Tibial artery (tissue), 4 donors: ENCODE results near the gene UTP11.

Experiments used
- DNase-seq, 2 donors: peaks; one replicate each; pipeline ENCODE4 v3.0.0-alpha.2; 2019
- H3K27ac ChIP-seq, 2 donors: fragments of 200-600 bp; sonication (generic) in 1 of 2; 1 replicate in 1 of 2; 2 replicates in 1 of 2; pipeline ENCODE4 v1.5.1; 2018 to 2019; ENCODE audit warnings: mild to moderate bottlenecking in 1 of 2
- H3K27me3 ChIP-seq, 2 donors: fragments of 200-600 bp; sonication (generic) in 1 of 2; one replicate each; pipeline versions ENCODE4 v1.5.1 to v1.6.0; 2016 to 2019
- H3K36me3 ChIP-seq, 3 donors: fragments of 200-600 bp; sonication (generic) in 2 of 3; one replicate each; pipeline ENCODE4 v1.5.1; 2016 to 2019; ENCODE audit warnings: mild to moderate bottlenecking in 2 of 3
- H3K4me1 ChIP-seq, 4 donors: fragments of 200-600 bp; sonication (generic) in 2 of 4; 1 replicate in 3 of 4; 2 replicates in 1 of 4; pipeline ENCODE4 v1.5.1; 2016 to 2019
- H3K4me3 ChIP-seq, 2 donors: fragments of 200-600 bp; sonication (generic) in 1 of 2; 1 replicate in 1 of 2; 2 replicates in 1 of 2; pipeline ENCODE4 v1.5.1; 2018 to 2019; ENCODE audit warnings: mild to moderate bottlenecking in 2 of 2
- H3K9me3 ChIP-seq, 3 donors: fragments of 200-600 bp; sonication (generic) in 1 of 3; one replicate each; pipeline ENCODE4 v1.5.1; 2016 to 2019
- CTCF ChIP-seq, 2 experiments: fragments of 200-600 bp in 1 of 2; fragments of 450-650 bp in 1 of 2; IDR thresholded peaks; one replicate each; pipeline ENCODE4 v1.5.1; 2017 to 2019; ENCODE audit warnings: antibody characterized with exemption in 2 of 2, mild to moderate bottlenecking in 1 of 2, moderate library complexity in 1 of 2
- intact Hi-C: fragments of 100-400 bp; cut with DNase I; formaldehyde crosslinking; loops from one replicate; pipeline ENCODE4 v1.15.0; 2023; ENCODE audit warnings: low total_unique reads

The UTP11 gene

GRCh38 chr1:38004284-38005108 is 8.0 kb upstream of the UTP11 start:
- Histone ChIP-seq H3K4me1 (peaks cover 11 to 72% (median 57%) of the 10 kb centered on the region in 4 donors), H3K9me3 (no peaks in the 10 kb centered on the region), H3K27ac (peak overlapping the region; percentile 93 to 98), H3K36me3 (no peaks in the 10 kb centered on the region), H3K27me3 (no peaks in the 10 kb centered on the region), H3K4me3 (peak overlapping the region; percentile 76 to 91)
- TF ChIP-seq CTCF (IDR thresholded peaks at IDR 0.05): no peak
- intact Hi-C loops: no loop called here
- DNase-seq: peak in 1 of 2 donors; percentile 21

GRCh38 chr1:38005195-38006007 is 7.1 kb upstream of the UTP11 start, which contains the start of gene FHL3:
Gene FHL3 (minus strand): TSS chr1:38005514. CDS start chr1:37999412, 6,102 bp downstream.
- Histone ChIP-seq H3K27ac (peak within 1 kb of the TSS; percentile 93 to 98), H3K9me3 (no peaks in the 10 kb centered on the region), H3K4me3 (peak within 1 kb of the TSS; percentile 76 to 91), H3K27me3 (no peaks in the 10 kb centered on the region), H3K4me1 (peaks cover 4 to 68% (median 50%) of the 10 kb centered on the region in 4 donors), H3K36me3 (no peaks in the 10 kb centered on the region)
- TF ChIP-seq CTCF (IDR thresholded peaks at IDR 0.05): no peak
- intact Hi-C loops: no loop called here
- DNase-seq: peak; percentile 45 to 85

DNA sequence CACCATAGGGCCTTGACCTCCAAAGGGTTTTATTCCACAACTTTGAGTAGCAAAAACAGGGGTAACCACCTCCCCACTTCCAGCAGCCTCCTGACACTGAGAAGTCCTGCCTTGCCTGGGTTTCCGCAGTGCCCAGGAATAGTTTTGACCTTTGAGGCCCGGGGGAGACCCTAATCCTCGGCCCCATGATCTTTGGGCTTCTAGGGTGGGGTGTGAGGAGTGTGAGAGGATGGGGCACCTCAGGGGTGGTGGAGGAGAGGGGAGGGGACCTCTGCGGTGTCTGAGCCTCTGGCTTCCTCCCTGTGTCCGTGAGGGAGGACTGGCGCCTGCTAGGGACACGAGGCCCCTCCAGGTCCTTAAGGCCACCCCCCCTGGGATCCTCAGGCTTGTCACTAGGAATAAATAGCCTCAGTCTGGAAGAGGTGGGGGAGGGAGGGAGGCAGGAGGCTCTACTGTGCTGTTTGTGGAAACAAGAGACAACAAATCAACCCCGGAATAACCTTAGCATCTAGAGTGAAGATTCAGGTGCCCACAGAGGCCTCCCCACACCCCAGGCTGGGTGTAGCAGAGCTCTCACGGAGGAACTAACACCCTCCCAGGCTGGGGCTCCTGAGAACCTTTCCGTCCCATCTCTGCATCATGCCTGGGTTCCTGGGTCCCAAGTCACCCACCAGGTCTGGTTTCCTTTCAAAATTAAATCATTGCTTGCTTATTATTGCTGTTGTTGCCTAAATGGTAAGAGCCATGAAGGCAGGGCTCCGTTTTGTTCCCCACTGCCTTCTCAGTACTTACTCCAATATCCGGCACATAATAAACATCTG is 6.3 kb upstream of the UTP11 start:
- no peak for TF ChIP-seq CTCF (IDR thresholded peaks at IDR 0.05)
- DNase-seq: peak; percentile 24 to 76
- no peaks in the 10 kb centered on the region for H3K36me3 ChIP-seq
- peak overlapping the region; percentile 93 to 98 for H3K27ac ChIP-seq
- intact Hi-C loops: no loop called here
- peak overlapping the region; percentile 76 to 91 for H3K4me3 ChIP-seq
- H3K4me1 ChIP-seq: peaks cover 3 to 59% (median 42%) of the 10 kb centered on the region in 4 donors
- no peaks in the 10 kb centered on the region for H3K27me3 ChIP-seq
- H3K9me3 ChIP-seq: no peaks in the 10 kb centered on the region

DNA sequence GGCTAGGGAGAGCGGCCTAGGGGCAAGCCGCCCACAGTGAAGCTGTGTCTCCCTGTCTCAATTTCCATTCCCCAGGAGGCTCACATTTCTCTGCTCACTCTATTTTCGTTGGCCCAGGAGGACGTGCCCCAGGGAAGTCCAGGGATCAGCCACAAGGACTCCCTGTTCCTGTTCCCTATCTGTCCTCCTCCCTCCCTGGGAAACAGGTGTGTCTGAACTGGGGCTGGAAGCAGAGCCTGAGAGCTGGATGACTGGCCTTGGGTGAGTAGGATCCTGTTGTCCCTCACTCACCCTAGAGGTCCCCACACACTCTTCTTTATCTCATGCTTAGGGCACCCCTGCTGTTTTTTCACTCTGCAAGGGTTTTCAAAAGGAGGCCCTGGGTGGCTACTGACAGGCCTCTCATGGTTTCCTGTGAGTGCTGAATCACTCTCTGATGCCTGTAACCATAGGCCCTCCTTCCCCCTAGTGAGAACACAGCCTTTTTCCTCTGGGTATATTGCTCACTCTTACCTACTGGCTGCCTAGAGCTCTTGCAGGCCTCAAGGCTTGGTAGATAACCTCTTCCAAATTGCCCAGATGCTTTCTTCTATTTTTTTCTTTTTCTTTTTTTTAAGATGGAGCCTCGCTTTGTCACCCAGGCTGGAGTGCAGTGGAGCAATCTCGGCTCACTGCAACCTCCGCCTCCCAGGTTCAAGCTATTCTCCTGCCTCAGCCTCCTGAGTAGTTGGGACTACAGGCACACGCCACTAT is 3.3 kb upstream of the UTP11 start:
- Histone ChIP-seq H3K27me3 (no peaks in the 10 kb centered on the region), H3K27ac (peak overlapping the region; percentile 44 to 61), H3K4me1 (peaks cover 0 to 46% (median 27%) of the 10 kb centered on the region in 4 donors), H3K4me3 (no peak overlapping the region), H3K36me3 (no peaks in the 10 kb centered on the region), H3K9me3 (no peaks in the 10 kb centered on the region)
- intact Hi-C loops: no loop called here
- peak in 1 of 2 donors; percentile 20 for DNase-seq
- no peak for TF ChIP-seq CTCF (IDR thresholded peaks at IDR 0.05)

GRCh38 chr1:38009841-38010180 is 2.7 kb upstream of the UTP11 start:
- Histone ChIP-seq H3K9me3 (no peaks in the 10 kb centered on the region), H3K27ac (peak overlapping the region; percentile 44 to 61), H3K36me3 (no peaks in the 10 kb centered on the region), H3K27me3 (no peaks in the 10 kb centered on the region), H3K4me1 (peaks cover 0 to 48% (median 29%) of the 10 kb centered on the region in 4 donors), H3K4me3 (no peak overlapping the region)
- DNase-seq: no peak
- no peak for TF ChIP-seq CTCF (IDR thresholded peaks at IDR 0.05)
- intact Hi-C loops: no loop called here
